Measurements from ENCODE around the gene ZNF556. TPM values are rescaled to one million over a fixed set of nuclear protein-coding genes. Genes with fewer than 3 reads are reported as not detected.
"Not testable (repeated sequence)": the region's sequence is repeated elsewhere in the genome, so short reads cannot be mapped to it uniquely, and the experiment has no call there.

ZNF556 gene
- polyA plus RNA-seq, 1 donor (not counting 4 experiments of a cell fraction or from before 2014, with no cell fraction given): 0.01 TPM

DNA sequence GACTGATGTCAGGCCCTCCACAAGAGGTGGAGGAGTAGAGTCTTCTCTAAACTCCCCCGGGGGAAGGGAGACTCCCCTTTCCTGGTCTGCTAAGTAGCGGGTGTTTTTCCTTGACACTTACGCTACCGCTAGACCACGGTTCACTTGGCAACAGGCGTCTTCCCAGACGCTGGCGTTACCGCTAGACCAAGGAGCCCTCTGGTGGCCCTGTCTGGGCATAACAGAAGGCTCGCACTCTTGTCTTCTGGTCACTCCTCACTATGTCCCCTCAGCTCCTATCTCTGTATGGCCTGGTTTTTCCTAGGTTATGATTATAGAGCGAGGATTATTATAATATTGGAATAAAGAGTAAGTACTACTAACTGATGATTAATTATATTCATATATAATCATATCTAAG is 5.0 kb downstream of the ZNF556 start:
- H3K4me3 ChIP-seq (ENCODE audit: control insufficient read depth in 2 of 3, extremely low read depth in 1 of 3, insufficient read depth in 2 of 3, low read depth in 1 of 3, low read length in 3 of 3); H3K4me1 ChIP-seq (ENCODE audit: control insufficient read depth, extremely low read depth, insufficient read depth, low read length); H3K79me2 ChIP-seq (ENCODE audit: control insufficient read depth, insufficient read depth, low read length); H4K20me1 ChIP-seq (ENCODE audit: control insufficient read depth, extremely low read depth, insufficient read depth, low read length); FAIRE-seq; H3K9me1 ChIP-seq (ENCODE audit: control insufficient read depth, extremely low read depth, insufficient read depth, low read length); H3K9ac ChIP-seq (ENCODE audit: control insufficient read depth, extremely low read depth, insufficient read depth, low read length); DNase-seq (ENCODE audit: low read depth, low spot score); dilution Hi-C loops (cut with MboI; ENCODE audit: extremely low pct_ligation_motif_present, low sequenced_read_pairs); H3K27me3 ChIP-seq (ENCODE audit: control insufficient read depth, extremely low read depth, insufficient read depth, low read length); H3K9me3 ChIP-seq (ENCODE audit: control insufficient read depth, low read depth, low read length); H3K36me3 ChIP-seq (ENCODE audit: control insufficient read depth in 2 of 2, extremely low read depth in 1 of 2, insufficient read depth in 2 of 2, low read length in 2 of 2); H2AFZ ChIP-seq (ENCODE audit: control insufficient read depth, low read length); H3K4me2 ChIP-seq (ENCODE audit: control insufficient read depth, extremely low read depth, insufficient read depth, low read depth, low read length); H3K27ac ChIP-seq (ENCODE audit: control insufficient read depth, insufficient read depth, low read length): not testable (repeated sequence)
- TF ChIP-seq, protein P1, sequence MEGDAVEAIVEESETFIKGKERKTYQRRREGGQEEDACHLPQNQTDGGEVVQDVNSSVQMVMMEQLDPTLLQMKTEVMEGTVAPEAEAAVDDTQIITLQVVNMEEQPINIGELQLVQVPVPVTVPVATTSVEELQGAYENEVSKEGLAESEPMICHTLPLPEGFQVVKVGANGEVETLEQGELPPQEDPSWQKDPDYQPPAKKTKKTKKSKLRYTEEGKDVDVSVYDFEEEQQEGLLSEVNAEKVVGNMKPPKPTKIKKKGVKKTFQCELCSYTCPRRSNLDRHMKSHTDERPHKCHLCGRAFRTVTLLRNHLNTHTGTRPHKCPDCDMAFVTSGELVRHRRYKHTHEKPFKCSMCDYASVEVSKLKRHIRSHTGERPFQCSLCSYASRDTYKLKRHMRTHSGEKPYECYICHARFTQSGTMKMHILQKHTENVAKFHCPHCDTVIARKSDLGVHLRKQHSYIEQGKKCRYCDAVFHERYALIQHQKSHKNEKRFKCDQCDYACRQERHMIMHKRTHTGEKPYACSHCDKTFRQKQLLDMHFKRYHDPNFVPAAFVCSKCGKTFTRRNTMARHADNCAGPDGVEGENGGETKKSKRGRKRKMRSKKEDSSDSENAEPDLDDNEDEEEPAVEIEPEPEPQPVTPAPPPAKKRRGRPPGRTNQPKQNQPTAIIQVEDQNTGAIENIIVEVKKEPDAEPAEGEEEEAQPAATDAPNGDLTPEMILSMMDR (optimal IDR thresholded peaks at IDR 0.05 in 1 of 3, IDR thresholded peaks at IDR 0.05 in 1 of 3, conservative IDR thresholded peaks at IDR 0.05 in 1 of 3; ENCODE audit: extremely low read depth in 1 of 3, insufficient read depth in 2 of 3, low read length in 3 of 3): peak in 1 of 3 experiments; percentile 20

DNA sequence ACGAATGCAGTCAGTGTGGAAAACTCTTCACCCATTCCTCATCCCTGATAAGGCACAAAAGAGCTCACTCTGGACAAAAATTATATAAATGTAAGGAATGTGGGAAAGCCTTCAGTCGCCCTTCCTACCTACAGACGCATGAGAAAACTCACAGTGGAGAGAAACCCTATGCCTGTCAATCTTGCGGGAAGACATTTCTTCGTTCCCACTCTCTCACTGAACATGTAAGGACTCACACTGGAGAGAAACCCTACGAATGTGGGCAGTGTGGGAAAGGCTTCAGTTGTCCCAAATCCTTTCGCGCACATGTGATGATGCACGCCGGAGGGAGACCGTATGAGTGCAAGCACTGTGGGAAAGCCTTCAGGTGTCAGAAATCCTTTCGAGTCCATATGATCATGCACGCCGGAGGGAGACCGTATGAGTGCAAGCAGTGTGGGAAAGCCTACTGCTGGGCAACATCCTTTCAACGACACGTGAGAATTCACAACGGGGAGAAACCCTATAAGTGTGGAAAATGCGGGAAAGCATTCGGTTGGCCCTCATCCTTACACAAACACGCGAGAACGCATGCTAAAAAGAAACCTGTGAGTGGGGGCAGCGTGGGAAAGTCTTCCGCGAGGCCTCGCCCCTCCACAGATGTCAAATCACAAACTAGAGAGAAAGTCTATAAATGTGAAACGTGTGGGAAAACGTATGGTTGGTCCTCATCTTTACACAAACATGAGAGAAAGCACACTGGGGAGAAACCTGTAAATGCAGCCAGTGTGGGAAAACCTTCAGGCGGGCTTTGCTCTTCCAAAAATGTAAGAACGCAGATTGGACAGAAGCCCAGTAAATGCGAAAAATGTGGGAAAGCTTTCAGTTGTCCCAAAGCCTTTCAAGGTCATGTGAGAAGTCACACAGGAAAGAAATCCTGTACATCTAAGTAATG is 10.5 kb downstream of the ZNF556 start:
- no peak overlapping the region for H3K9ac ChIP-seq (ENCODE audit: control insufficient read depth, extremely low read depth, insufficient read depth, low read length)
- no peak overlapping the region for H3K4me3 ChIP-seq (ENCODE audit: control insufficient read depth in 2 of 3, extremely low read depth in 1 of 3, insufficient read depth in 2 of 3, low read depth in 1 of 3, low read length in 3 of 3)
- H3K4me2 ChIP-seq (ENCODE audit: control insufficient read depth, extremely low read depth, insufficient read depth, low read depth, low read length): no peak overlapping the region
- H3K27ac ChIP-seq (ENCODE audit: control insufficient read depth, insufficient read depth, low read length): no peak overlapping the region
- no peaks in the 10 kb centered on the region for H3K36me3 ChIP-seq (ENCODE audit: control insufficient read depth in 2 of 2, extremely low read depth in 1 of 2, insufficient read depth in 2 of 2, low read length in 2 of 2)
- no peak overlapping the region for H2AFZ ChIP-seq (ENCODE audit: control insufficient read depth, low read length)
- no peak for FAIRE-seq
- no peaks in the 10 kb centered on the region for H4K20me1 ChIP-seq (ENCODE audit: control insufficient read depth, extremely low read depth, insufficient read depth, low read length)
- no peaks in the 10 kb centered on the region for H3K9me1 ChIP-seq (ENCODE audit: control insufficient read depth, extremely low read depth, insufficient read depth, low read length)
- DNase-seq (ENCODE audit: low read depth, low spot score): no peak
- TF ChIP-seq EZH2 (IDR thresholded peaks at IDR 0.05; ENCODE audit: low read length): no peak
- TF ChIP-seq, protein P1 (optimal IDR thresholded peaks at IDR 0.05 in 1 of 3, IDR thresholded peaks at IDR 0.05 in 1 of 3, conservative IDR thresholded peaks at IDR 0.05 in 1 of 3; ENCODE audit: extremely low read depth in 1 of 3, insufficient read depth in 2 of 3, low read length in 3 of 3): no peak
- peaks cover 10% of the 10 kb centered on the region for H3K9me3 ChIP-seq (ENCODE audit: control insufficient read depth, low read depth, low read length)
- no peaks in the 10 kb centered on the region for H3K79me2 ChIP-seq (ENCODE audit: control insufficient read depth, insufficient read depth, low read length)
- no peaks in the 10 kb centered on the region for H3K27me3 ChIP-seq (ENCODE audit: control insufficient read depth, extremely low read depth, insufficient read depth, low read length)
- dilution Hi-C loops (cut with MboI; ENCODE audit: extremely low pct_ligation_motif_present, low sequenced_read_pairs): no loop called here
- H3K4me1 ChIP-seq (ENCODE audit: control insufficient read depth, extremely low read depth, insufficient read depth, low read length): no peaks in the 10 kb centered on the region
